IMR-90 (cell line): ENCODE results near the gene CC2D1A. TPM values are rescaled to one million over a fixed set of nuclear protein-coding genes. Genes with fewer than 3 reads are reported as not detected.

ENCODE experiments used
- ATAC-seq: fragments of 200-7000 bp; cut with Tn5 transposase; 2 replicates; pipeline ENCODE4 v1.9.1; 2020; ENCODE audit warnings: low read depth, mild to moderate bottlenecking, moderate library complexity
- BruUV-seq: library from RNA; stranded (reverse); fragments of 400-500 nt; replicated peaks from 2 replicates; lab custom pipeline; 2021; lab: Mats Ljungman, UMichigan
- CTCF ChIA-PET: fragments of 300-600 bp; formaldehyde crosslinking; extraction: SDS; loops from one replicate; lab custom pipeline; 2021; ENCODE audit warnings: antibody characterized with exemption; lab: Yijun Ruan, JAX
- POLR2A ChIA-PET: fragments of 300-600 bp; sonication (Branson Sonifier 250); formaldehyde crosslinking; loops from one replicate; lab custom pipeline; 2022; ENCODE audit warnings: antibody characterized with exemption; ENCODE audit not compliant: unreplicated experiment; lab: Charles Lee
- DNase-seq: peaks from one replicate; pipeline ENCODE4 v3.0.0; 2013
- H2AFZ ChIP-seq: replicated peaks from 2 replicates; pipeline ENCODE3; 2013; ENCODE audit warnings: low read length, mild to moderate bottlenecking; ENCODE audit not compliant: poor library complexity
- H2AK5ac ChIP-seq: 2 replicates; pipeline ENCODE4 v1.6.1; 2013; ENCODE audit warnings: low read depth, low read length, inconsistent platforms
- H2AK9ac ChIP-seq: replicated peaks from 2 replicates; pipeline ENCODE3; 2013; ENCODE audit warnings: mild to moderate bottlenecking, low read depth, low read length, moderate library complexity; ENCODE audit not compliant: poor library complexity
- H2BK120ac ChIP-seq: 2 replicates; pipeline ENCODE4 v1.6.1; 2013; ENCODE audit warnings: low read depth, low read length, inconsistent platforms
- H2BK15ac ChIP-seq: 3 replicates; pipeline ENCODE4 v1.6.1; 2013; ENCODE audit warnings: low read depth, low read length, inconsistent platforms
- H2BK20ac ChIP-seq: 2 replicates; pipeline ENCODE4 v1.6.1; 2013; ENCODE audit warnings: low read depth, mild to moderate bottlenecking, inconsistent platforms, low read length, moderate library complexity
- H2BK5ac ChIP-seq: 2 replicates; pipeline ENCODE4 v1.6.1; 2013; ENCODE audit warnings: mild to moderate bottlenecking, low read depth, low read length, inconsistent platforms; ENCODE audit not compliant: poor library complexity, severe bottlenecking
- H3K14ac ChIP-seq: replicated peaks from 2 replicates; pipeline ENCODE4 v1.6.1; 2013; ENCODE audit warnings: low read depth, low read length, inconsistent platforms
- H3K18ac ChIP-seq: 2 replicates; pipeline ENCODE4 v1.6.1; 2013; ENCODE audit warnings: low read depth, low read length, control low read depth
- H3K23ac ChIP-seq: 2 replicates; pipeline ENCODE4 v1.6.1; 2013; ENCODE audit warnings: low read depth, low read length, inconsistent platforms
- H3K27ac ChIP-seq: 2 replicates; pipeline ENCODE4 v1.5.1; 2013; ENCODE audit warnings: mild to moderate bottlenecking, control low read depth, low read length; ENCODE audit not compliant: insufficient read depth
- H3K27me3 ChIP-seq: 2 replicates; pipeline ENCODE4 v1.6.1; 2013; ENCODE audit warnings: low read length; ENCODE audit not compliant: control insufficient read depth, insufficient read depth
- H3K36me3 ChIP-seq: 2 replicates; pipeline ENCODE4 v1.6.1; 2013; ENCODE audit warnings: low read length, mixed read lengths; ENCODE audit not compliant: control insufficient read depth, insufficient read depth
- H3K4ac ChIP-seq: 2 replicates; pipeline ENCODE4 v1.6.1; 2013; ENCODE audit warnings: low read depth, low read length, inconsistent platforms
- H3K4me1 ChIP-seq: 2 replicates; pipeline ENCODE4 v1.6.1; 2013; ENCODE audit warnings: low read length, mixed read lengths; ENCODE audit not compliant: control insufficient read depth, insufficient read depth
- H3K4me2 ChIP-seq: 2 replicates; pipeline ENCODE4 v1.6.1; 2013; ENCODE audit warnings: low read depth, mild to moderate bottlenecking, control low read depth, low read length, moderate library complexity
- H3K4me3 ChIP-seq: 2 replicates; pipeline ENCODE4 v1.5.1; 2013; ENCODE audit warnings: low read depth, mild to moderate bottlenecking, control low read depth, low read length, moderate library complexity; ENCODE audit not compliant: insufficient read depth
- H3K56ac ChIP-seq: 2 replicates; pipeline ENCODE4 v1.6.1; 2013; ENCODE audit warnings: low read length, inconsistent platforms; ENCODE audit not compliant: insufficient read depth; ENCODE audit errors: extremely low read depth
- H3K79me1 ChIP-seq, 2 experiments: 2 replicates each; pipeline ENCODE4 v1.6.1; 2013; ENCODE audit warnings: low read length in 2 of 2, inconsistent platforms in 1 of 2, low read depth in 1 of 2
- H3K9ac ChIP-seq: 2 replicates; pipeline ENCODE4 v1.6.1; 2013; ENCODE audit warnings: low read depth, low read length, control low read depth
- H3K9me1 ChIP-seq: 2 replicates; pipeline ENCODE4 v1.6.1; 2013; ENCODE audit warnings: low read length, inconsistent platforms; ENCODE audit not compliant: insufficient read depth
- H3K9me3 ChIP-seq: 2 replicates; pipeline ENCODE4 v1.6.1; 2013; ENCODE audit warnings: low read length; ENCODE audit not compliant: control insufficient read depth, insufficient read depth
- H4K20me1 ChIP-seq: 2 replicates; pipeline ENCODE4 v1.6.1; 2013; ENCODE audit warnings: low read length, inconsistent platforms; ENCODE audit not compliant: insufficient read depth
- H4K5ac ChIP-seq: 2 replicates; pipeline ENCODE4 v1.6.1; 2013; ENCODE audit warnings: mild to moderate bottlenecking, low read depth, low read length, control low read depth
- H4K8ac ChIP-seq, 2 experiments: 2 replicates each; pipeline ENCODE4 v1.6.1; 2013; ENCODE audit warnings: low read depth in 2 of 2, low read length in 2 of 2, control low read depth in 1 of 2, inconsistent platforms in 1 of 2
- H4K91ac ChIP-seq: 2 replicates; pipeline ENCODE4 v1.6.1; 2013; ENCODE audit warnings: low read depth, low read length, inconsistent platforms; ENCODE audit not compliant: insufficient read depth
- BHLHE40 ChIP-seq: fragments of 150-350 bp; IDR thresholded peaks from 2 replicates; pipeline ENCODE4 v1.6.1; 2016; ENCODE audit warnings: mild to moderate bottlenecking, low read depth, low read length
- CEBPB ChIP-seq: IDR thresholded peaks from 2 replicates; pipeline ENCODE4 v1.6.1; 2012; ENCODE audit warnings: low read depth, low read length, improper control_type of control experiment
- CHD1 ChIP-seq: IDR thresholded peaks from 2 replicates; pipeline ENCODE4 v1.6.1; 2012; ENCODE audit warnings: low read depth, low read length, improper control_type of control experiment
- CTCF ChIP-seq: conservative IDR thresholded peaks from 2 replicates; pipeline ENCODE4 v1.5.1; 2012; ENCODE audit warnings: mild to moderate bottlenecking, low read depth, low read length, improper control_type of control experiment
- FOS ChIP-seq: fragments of 150-350 bp; IDR thresholded peaks from 2 replicates; pipeline ENCODE4 v1.6.1; 2016; ENCODE audit warnings: low read depth, low read length
- MAFK ChIP-seq: IDR thresholded peaks from 2 replicates; pipeline ENCODE4 v1.6.1; 2012; ENCODE audit warnings: low read depth, low read length, improper control_type of control experiment
- MAZ ChIP-seq: IDR thresholded peaks from 2 replicates; pipeline ENCODE4 v1.6.1; 2012; ENCODE audit warnings: low read depth, mild to moderate bottlenecking, low read length, improper control_type of control experiment, moderate library complexity, borderline replicate concordance
- MXI1 ChIP-seq: IDR thresholded peaks from 2 replicates; pipeline ENCODE4 v1.6.1; 2012; ENCODE audit warnings: low read depth, mild to moderate bottlenecking, low read length, moderate library complexity, borderline replicate concordance
- NFE2L2 ChIP-seq: fragments of 150-350 bp; IDR thresholded peaks from 2 replicates; pipeline ENCODE4 v1.6.1; 2016; ENCODE audit warnings: low read depth, mild to moderate bottlenecking, low read length
- POLR2A ChIP-seq: IDR thresholded peaks from 2 replicates; pipeline ENCODE4 v1.6.1; 2012; ENCODE audit warnings: mild to moderate bottlenecking, low read depth, low read length
- RAD21 ChIP-seq: IDR thresholded peaks from 2 replicates; pipeline ENCODE4 v1.6.1; 2012; ENCODE audit warnings: low read length, improper control_type of control experiment
- RCOR1 ChIP-seq: IDR thresholded peaks from 2 replicates; pipeline ENCODE4 v1.6.1; 2012; ENCODE audit warnings: mild to moderate bottlenecking, low read length, improper control_type of control experiment; ENCODE audit not compliant: insufficient replicate concordance
- RFX5 ChIP-seq: IDR thresholded peaks from 2 replicates; pipeline ENCODE4 v1.8.0; 2012; ENCODE audit warnings: low read depth, mild to moderate bottlenecking, low read length, moderate library complexity
- SMC3 ChIP-seq: fragments of 150-350 bp; IDR thresholded peaks from 2 replicates; pipeline ENCODE4 v1.6.1; 2016; ENCODE audit warnings: low read depth, mild to moderate bottlenecking, antibody characterized with exemption, low read length, moderate library complexity
- USF2 ChIP-seq: fragments of 150-350 bp; IDR thresholded peaks from 2 replicates; pipeline ENCODE4 v1.6.1; 2017; ENCODE audit warnings: mild to moderate bottlenecking, antibody characterized with exemption, low read length, low read depth
- WGBS, 2 experiments: methylation state at CpG; one replicate each; pipeline versions ENCODE4 v1.1.5 to v1.1.7; 2013; ENCODE audit warnings: missing lambda C conversion rate in 2 of 2; ENCODE audit not compliant: insufficient read length in 1 of 2; ENCODE audit errors: extremely low coverage in 2 of 2; 5-methylcytosine and 5-hydroxymethylcytosine counted together
- dilution Hi-C: fragments of 300-500 bp; cut with HindIII; formaldehyde crosslinking; loops from one replicate; pipeline ENCODE4 v1.14.3; 2018; ENCODE audit warnings: low sequenced_read_pairs; ENCODE audit not compliant: unreplicated experiment
- in situ Hi-C: fragments of 300-500 bp; cut with MboI; formaldehyde crosslinking; loops from 3 replicates; pipeline ENCODE4 v1.14.3; 2019; ENCODE audit warnings: low sequenced_read_pairs, inconsistent platforms, mixed read lengths
- intact Hi-C: fragments of 100-400 bp; cut with micrococcal nuclease; formaldehyde crosslinking; loops from 2 replicates; pipeline ENCODE4 v1.10.0; 2022
- polyA plus RNA-seq, 3 experiments: library from polyadenylated mRNA; depleted of rRNA; stranded (reverse); fragments of >200 nt; gene quantifications; 2 replicates each; pipeline ENCODE4 v1.2.3, GENCODE V29; 2012; ENCODE audit warnings: low replicate concordance in 1 of 3
- total RNA-seq: library from RNA; depleted of rRNA; stranded (reverse); fragments of >200 nt; gene quantifications from 2 replicates; pipeline ENCODE4 v1.2.3, GENCODE V29; 2012
- TF ChIP-seq, protein P1 (sequence below): fragments of 150-350 bp; IDR thresholded peaks from 2 replicates; pipeline ENCODE4 v1.6.1; 2016; ENCODE audit warnings: low read depth, mild to moderate bottlenecking, low read length, moderate library complexity, borderline replicate concordance

Gene CC2D1A
- total and polyA plus RNA-seq, 2 of the 4 experiments (the other 2 are of a cell fraction) = 4.1 to 14.7 TPM

- H2AK9ac ChIP-seq = no peak overlapping the region
- no peaks in the 10 kb centered on the region for H3K9me3 ChIP-seq
- dilution Hi-C loops = no loop called here
- peaks cover 13 to 39% of the 10 kb centered on the region in 2 experiments for H3K79me1 ChIP-seq
- ChIA-PET CTCF (no interaction called here), POLR2A (no interaction called here)
- ATAC-seq (no peak), DNase-seq (no peak)
- no peak overlapping the region for H3K4me2 ChIP-seq
- intact Hi-C loops = no loop called here
- H3K27ac ChIP-seq = no peak overlapping the region
- no peak overlapping the region for H2AK5ac ChIP-seq
- no peak overlapping the region for H3K18ac ChIP-seq
- H3K4me3 ChIP-seq = no peak overlapping the region
- no peak overlapping the region for H3K4ac ChIP-seq
- H3K36me3 ChIP-seq = peaks cover 49% of the 10 kb centered on the region
- H3K23ac ChIP-seq = no peak overlapping the region
- no peak for TF ChIP-seq POLR2A
- TF ChIP-seq RFX5 = no peak
- TF ChIP-seq MAFK = no peak
- TF ChIP-seq BHLHE40 = no peak
- no peak for TF ChIP-seq RAD21
- TF ChIP-seq, protein P1, sequence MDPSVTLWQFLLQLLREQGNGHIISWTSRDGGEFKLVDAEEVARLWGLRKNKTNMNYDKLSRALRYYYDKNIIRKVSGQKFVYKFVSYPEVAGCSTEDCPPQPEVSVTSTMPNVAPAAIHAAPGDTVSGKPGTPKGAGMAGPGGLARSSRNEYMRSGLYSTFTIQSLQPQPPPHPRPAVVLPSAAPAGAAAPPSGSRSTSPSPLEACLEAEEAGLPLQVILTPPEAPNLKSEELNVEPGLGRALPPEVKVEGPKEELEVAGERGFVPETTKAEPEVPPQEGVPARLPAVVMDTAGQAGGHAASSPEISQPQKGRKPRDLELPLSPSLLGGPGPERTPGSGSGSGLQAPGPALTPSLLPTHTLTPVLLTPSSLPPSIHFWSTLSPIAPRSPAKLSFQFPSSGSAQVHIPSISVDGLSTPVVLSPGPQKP = no peak
- TF ChIP-seq MAZ = no peak
- TF ChIP-seq CTCF = no peak
- no peak for TF ChIP-seq SMC3
- no peak for TF ChIP-seq FOS
- TF ChIP-seq CEBPB = no peak
- TF ChIP-seq MXI1 = no peak
- TF ChIP-seq RCOR1 = no peak
- no peak for TF ChIP-seq NFE2L2
- no peak for TF ChIP-seq USF2
- no peak for TF ChIP-seq CHD1
- H2BK15ac ChIP-seq = no peak overlapping the region
- H3K14ac ChIP-seq = no peak overlapping the region
- peaks cover 12% of the 10 kb centered on the region for H4K20me1 ChIP-seq
- no TSS peak for BruUV-seq
- H3K56ac ChIP-seq = no peak overlapping the region
- H4K5ac ChIP-seq = no peak overlapping the region
- H3K4me1 ChIP-seq = peaks cover 3% of the 10 kb centered on the region; the same call in 1 of the 2 replicates
- H4K91ac ChIP-seq = no peak overlapping the region
- 0 out of 2 replicates have a peak, but pooled peaks cover 4% of the 10 kb centered on the region for H3K9me1 ChIP-seq
- H2BK20ac ChIP-seq = no peak overlapping the region
- no peaks in the 10 kb centered on the region for H3K27me3 ChIP-seq
- no peak overlapping the region for H3K9ac ChIP-seq
- no peak overlapping the region for H4K8ac ChIP-seq
- no peak overlapping the region for H2AFZ ChIP-seq
- in situ Hi-C loops = no loop called here
- 97% methylated on average over 22 of the region's 42 CpGs; no CpG with 5 or more reads in 1 of the 2 experiments for WGBS, 2 experiments
- H2BK120ac ChIP-seq = no peak overlapping the region
- no peak overlapping the region for H2BK5ac ChIP-seq
These were observed 49.8 kb downstream of the CC2D1A start for GRCh38 chr19:13955662-13956364.
